Spinal cord (tissue), 10 donors: ENCODE data around the gene CDH6. TPM values are rescaled to one million over a fixed set of nuclear protein-coding genes. Genes with fewer than 3 reads are reported as not detected.
A peak's percentile ranks its signal among the peaks of the same experiment; 100 is the strongest.

Experiments used
- DNase-seq, 6 donors: peaks; one replicate each; pipeline versions ENCODE4 v3.0.0 to v3.0.0-alpha.2; 2013 to 2015; ENCODE audit warnings: low spot score in 6 of 6, low read depth in 4 of 6
- H3K27ac ChIP-seq: one replicate; pipeline ENCODE4 v1.5.1; 2013; ENCODE audit warnings: low read depth, low read length, control low read depth
- H3K27me3 ChIP-seq: one replicate; pipeline ENCODE4 v1.6.1; 2013; ENCODE audit warnings: low read length; ENCODE audit not compliant: control insufficient read depth, insufficient read depth
- H3K36me3 ChIP-seq: one replicate; pipeline ENCODE4 v1.6.1; 2013; ENCODE audit warnings: low read length; ENCODE audit not compliant: control insufficient read depth, insufficient read depth
- H3K4me1 ChIP-seq: one replicate; pipeline ENCODE4 v1.6.1; 2013; ENCODE audit warnings: low read length; ENCODE audit not compliant: control insufficient read depth, insufficient read depth
- H3K4me3 ChIP-seq: one replicate; pipeline ENCODE4 v1.5.1; 2013; ENCODE audit warnings: low read depth, low read length, control low read depth
- H3K9me3 ChIP-seq: one replicate; pipeline ENCODE4 v1.6.1; 2013; ENCODE audit warnings: low read length; ENCODE audit not compliant: control insufficient read depth, insufficient read depth
- WGBS: methylation state at CpG from one replicate; pipeline ENCODE4 v1.1.5; 2013; ENCODE audit warnings: missing lambda C conversion rate; ENCODE audit not compliant: insufficient coverage; 5-methylcytosine and 5-hydroxymethylcytosine counted together
- polyA plus RNA-seq, 2 donors: library from polyadenylated mRNA; unstranded; fragments of 120-200 nt; gene quantifications; one replicate each; pipeline ENCODE4 v1.2.1, GENCODE V29; 2013; ENCODE audit not compliant: insufficient read length in 2 of 2
- total RNA-seq, 2 donors: library from RNA; depleted of rRNA in 1 of 2; stranded (reverse); fragments of 120-200 nt in 1 of 2; fragments of >200 nt in 1 of 2; gene quantifications; one replicate each; pipeline versions ENCODE4 v1.2.3 to v1.2.4, GENCODE V29; 2013 to 2014
- donor health status: healthy.

Gene CDH6
- total and polyA plus RNA-seq, 4 donors: 25.8 to 50.9 (median 34.9) TPM

- no peaks in the 10 kb centered on the region for H3K9me3 ChIP-seq
- no peak overlapping the region for H3K4me3 ChIP-seq
- WGBS: 93% methylated on average over 7 of the region's 7 CpGs
- H3K4me1 ChIP-seq: no peaks in the 10 kb centered on the region
- no peak for DNase-seq
- no peaks in the 10 kb centered on the region for H3K27me3 ChIP-seq
- no peaks in the 10 kb centered on the region for H3K36me3 ChIP-seq
- H3K27ac ChIP-seq: no peak overlapping the region
Observed at GRCh38 chr5:31169379-31169778, 24.1 kb upstream of the CDH6 start.

DNA sequence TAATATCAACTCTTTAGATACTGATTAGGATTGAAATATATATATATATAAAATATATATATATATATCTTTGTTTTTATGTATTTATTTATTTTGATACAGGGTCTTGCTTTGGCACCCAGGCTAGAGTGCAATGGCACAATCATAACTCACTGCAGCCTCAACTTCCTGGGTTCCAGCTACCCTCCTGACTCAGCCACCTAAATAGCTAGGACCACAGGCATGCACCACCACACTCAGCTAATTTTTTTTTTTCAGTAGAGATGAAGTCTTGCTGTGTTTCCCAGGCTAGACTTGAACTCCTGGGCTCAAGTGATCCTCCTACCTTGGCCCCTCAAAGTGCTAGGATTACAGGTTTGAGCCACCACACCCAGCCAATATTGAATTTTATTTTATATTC lies 20.6 kb upstream of the CDH6 start:
- no peak for DNase-seq
- Histone ChIP-seq H3K4me3 (no peak overlapping the region), H3K9me3 (no peaks in the 10 kb centered on the region), H3K4me1 (no peaks in the 10 kb centered on the region), H3K36me3 (no peaks in the 10 kb centered on the region), H3K27me3 (no peaks in the 10 kb centered on the region), H3K27ac (no peak overlapping the region)

GRCh38 chr5:31173614-31174013 lies 19.9 kb upstream of the CDH6 start:
- 23% methylated on average over 2 of the region's 3 CpGs for WGBS
- Histone ChIP-seq H3K36me3 (no peaks in the 10 kb centered on the region), H3K27me3 (no peaks in the 10 kb centered on the region), H3K9me3 (no peaks in the 10 kb centered on the region), H3K27ac (no peak overlapping the region), H3K4me1 (no peaks in the 10 kb centered on the region), H3K4me3 (no peak overlapping the region)
- DNase-seq: no peak

- no peak overlapping the region for H3K4me3 ChIP-seq
- no peaks in the 10 kb centered on the region for H3K27me3 ChIP-seq
- peak in 1 of 6 donors; percentile 54 for DNase-seq
- WGBS: 86% methylated on average over 7 of the region's 8 CpGs
- H3K36me3 ChIP-seq: no peaks in the 10 kb centered on the region
- H3K27ac ChIP-seq: no peak overlapping the region
- H3K4me1 ChIP-seq: no peaks in the 10 kb centered on the region
- no peaks in the 10 kb centered on the region for H3K9me3 ChIP-seq
Observed at GRCh38 chr5:31181376-31181987, 12.0 kb upstream of the CDH6 start.

GRCh38 chr5:31182136-31182535 lies 11.3 kb upstream of the CDH6 start:
- Histone ChIP-seq H3K4me3 (no peak overlapping the region), H3K4me1 (no peaks in the 10 kb centered on the region), H3K27me3 (no peaks in the 10 kb centered on the region), H3K36me3 (no peaks in the 10 kb centered on the region), H3K27ac (no peak overlapping the region), H3K9me3 (no peaks in the 10 kb centered on the region)
- DNase-seq: peak in 2 of 6 donors; percentile 25 to 75
- 89% methylated on average over 5 of the region's 6 CpGs for WGBS

DNA sequence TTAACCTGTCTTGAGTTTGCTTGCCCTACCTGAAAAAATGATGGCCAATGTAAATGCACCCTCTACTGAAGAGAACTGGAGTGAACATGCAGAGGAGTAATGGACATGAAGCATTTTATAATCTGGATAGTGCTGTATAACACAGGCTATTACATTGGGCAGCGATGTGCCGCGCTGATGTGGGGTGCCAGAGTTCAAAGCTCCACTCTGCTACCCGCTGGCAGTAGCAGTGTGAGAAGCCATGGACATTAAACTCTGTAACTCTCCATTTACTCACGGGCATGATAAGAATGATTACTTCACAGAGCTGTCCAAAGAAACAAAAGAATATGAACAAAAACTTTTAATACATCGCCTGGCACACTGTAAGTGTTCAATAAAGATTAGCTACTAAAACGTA lies 7.5 kb upstream of the CDH6 start:
- Histone ChIP-seq H3K27ac (no peak overlapping the region), H3K9me3 (no peaks in the 10 kb centered on the region), H3K4me1 (no peaks in the 10 kb centered on the region), H3K36me3 (no peaks in the 10 kb centered on the region), H3K4me3 (no peak overlapping the region), H3K27me3 (no peaks in the 10 kb centered on the region)
- WGBS: no CpG with 5 or more reads among the region's 7 CpGs
- no peak for DNase-seq

DNA sequence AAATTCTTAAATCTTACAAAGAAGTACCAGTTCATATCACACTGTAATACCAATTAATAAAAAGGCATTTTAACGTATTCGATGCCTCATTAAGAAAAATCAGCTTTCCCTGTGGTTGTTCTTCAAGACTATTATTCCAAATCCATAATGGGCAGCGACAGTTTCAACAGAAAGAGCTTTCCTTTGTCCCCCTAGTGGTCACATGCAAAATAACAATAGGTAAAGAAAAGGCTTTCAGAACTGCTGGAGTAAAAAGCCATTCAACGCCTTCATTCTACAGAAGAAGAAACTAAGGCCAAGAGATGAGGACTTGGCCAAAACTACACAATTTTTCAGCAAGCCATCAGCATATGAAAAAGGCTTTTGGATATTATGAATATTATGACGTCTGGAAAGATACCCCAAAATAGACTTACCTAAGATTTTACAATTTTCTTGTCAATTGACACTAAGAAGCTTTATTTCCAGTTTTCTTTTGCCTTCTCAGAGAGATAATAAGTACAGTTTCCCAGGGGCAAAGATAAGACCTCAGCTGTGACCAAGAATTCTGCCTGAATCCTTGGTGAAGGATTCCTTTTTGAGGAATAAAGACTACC lies 6.7 kb upstream of the CDH6 start:
- Histone ChIP-seq H3K27ac (no peak overlapping the region), H3K4me1 (no peaks in the 10 kb centered on the region), H3K36me3 (no peaks in the 10 kb centered on the region), H3K4me3 (no peak overlapping the region), H3K9me3 (no peaks in the 10 kb centered on the region), H3K27me3 (no peaks in the 10 kb centered on the region)
- DNase-seq: peak in 2 of 6 donors; percentile 73 to 83
- WGBS: 20% methylated on average over 1 of the region's 5 CpGs

- 0% methylated on average over 1 of the region's 7 CpGs for WGBS
- no peaks in the 10 kb centered on the region for H3K27me3 ChIP-seq
Observed at GRCh38 chr5:31187591-31187990, 5.9 kb upstream of the CDH6 start.

GRCh38 chr5:31192442-31192841 lies 1.0 kb upstream of the CDH6 start:
- peaks cover 7% of the 10 kb centered on the region for H3K27me3 ChIP-seq
- H3K9me3 ChIP-seq: no peaks in the 10 kb centered on the region
- no peak overlapping the region for H3K4me3 ChIP-seq
- no peak overlapping the region for H3K27ac ChIP-seq
- WGBS: no CpG with 5 or more reads among the region's 1 CpG
- H3K4me1 ChIP-seq: peaks cover 5% of the 10 kb centered on the region
- peak in 2 of 6 donors; percentile 47 to 50 for DNase-seq
- no peaks in the 10 kb centered on the region for H3K36me3 ChIP-seq

More at GRCh38 chr5:31187591-31187990, 5.9 kb upstream of the CDH6 start:
- DNase-seq: no peak
- Histone ChIP-seq H3K36me3 (no peaks in the 10 kb centered on the region), H3K4me3 (no peak overlapping the region), H3K4me1 (no peaks in the 10 kb centered on the region), H3K9me3 (no peaks in the 10 kb centered on the region), H3K27ac (no peak overlapping the region)

GRCh38 chr5:31193116-31193515 lies 370 bp upstream of the CDH6 start:
- 15% methylated on average over 8 of the region's 10 CpGs for WGBS
- peak overlapping the region; percentile 60 for H3K27ac ChIP-seq
- H3K4me3 ChIP-seq: peak overlapping the region; percentile 81

More at GRCh38 chr5:31193116-31193515, 370 bp upstream of the CDH6 start:
- DNase-seq: peak in 1 of 6 donors; percentile 71
- Histone ChIP-seq H3K4me1 (peaks cover 5% of the 10 kb centered on the region), H3K36me3 (no peaks in the 10 kb centered on the region), H3K9me3 (no peaks in the 10 kb centered on the region), H3K27me3 (peaks cover 7% of the 10 kb centered on the region)
